GM21723 (cell line): ENCODE results near the gene AMPD2.

Experiments used
- ATAC-seq: cut with Tn5 transposase; IDR thresholded peaks from one replicate; pipeline ENCODE4 v1.9.1; 2021; ENCODE audit warnings: mild to moderate bottlenecking, moderate library complexity; ENCODE audit not compliant: unreplicated experiment

AMPD2 gene

GRCh38 chr1:109619576-109620400 is at the start of gene AMPD2, which contains the start of gene GNAT2:
TSS of gene AMPD2 (plus strand) at chr1:109619837. CDS start at chr1:109621176, 1,339 bp downstream.
TSS of gene GNAT2 (minus strand) at chr1:109619616. CDS start at chr1:109612870, 6,746 bp downstream.
- peak; percentile 49 for ATAC-seq

GRCh38 chr1:109570414-109570813 is 49.2 kb upstream of the AMPD2 start:
- no peak for ATAC-seq

GRCh38 chr1:109573785-109574184 is 45.9 kb upstream of the AMPD2 start:
- ATAC-seq, result no peak

- no peak for ATAC-seq
Observed at GRCh38 chr1:109578947-109579443, 40.6 kb upstream of the AMPD2 start.

- ATAC-seq, result no peak
Observed at GRCh38 chr1:109579491-109579890, 40.1 kb upstream of the AMPD2 start.

- ATAC-seq, result no peak
Observed at GRCh38 chr1:109582021-109582420, 37.6 kb upstream of the AMPD2 start.

- no peak for ATAC-seq
Observed at GRCh38 chr1:109584766-109585165, 34.9 kb upstream of the AMPD2 start.

- ATAC-seq, result no peak
Observed at GRCh38 chr1:109586055-109586454, 33.6 kb upstream of the AMPD2 start.

- ATAC-seq, result no peak
Observed at GRCh38 chr1:109589177-109589576, 30.5 kb upstream of the AMPD2 start.

- ATAC-seq, result no peak
Observed at GRCh38 chr1:109589679-109590078, 30.0 kb upstream of the AMPD2 start.

GRCh38 chr1:109592916-109593315 is 26.7 kb upstream of the AMPD2 start:
- no peak for ATAC-seq

- no peak for ATAC-seq
Observed at GRCh38 chr1:109595531-109595930, 24.1 kb upstream of the AMPD2 start.

GRCh38 chr1:109598156-109598555 is 21.5 kb upstream of the AMPD2 start:
- ATAC-seq, result no peak

- no peak for ATAC-seq
Observed at GRCh38 chr1:109598655-109599054, 21.0 kb upstream of the AMPD2 start.

- ATAC-seq, result no peak
Observed at GRCh38 chr1:109603229-109603628, 16.4 kb upstream of the AMPD2 start.

GRCh38 chr1:109605381-109605780 is 14.3 kb upstream of the AMPD2 start:
- no peak for ATAC-seq

GRCh38 chr1:109609881-109610280 is 9.8 kb upstream of the AMPD2 start:
- ATAC-seq, result no peak

GRCh38 chr1:109610609-109611307 is 8.9 kb upstream of the AMPD2 start:
- no peak for ATAC-seq

GRCh38 chr1:109611308-109611990 is 8.2 kb upstream of the AMPD2 start:
- ATAC-seq, result no peak

GRCh38 chr1:109613361-109614147 is 6.1 kb upstream of the AMPD2 start:
- no peak for ATAC-seq

GRCh38 chr1:109615879-109616278 is 3.8 kb upstream of the AMPD2 start:
- no peak for ATAC-seq
